ENCODE measurements around the gene ERC1.

DNA sequence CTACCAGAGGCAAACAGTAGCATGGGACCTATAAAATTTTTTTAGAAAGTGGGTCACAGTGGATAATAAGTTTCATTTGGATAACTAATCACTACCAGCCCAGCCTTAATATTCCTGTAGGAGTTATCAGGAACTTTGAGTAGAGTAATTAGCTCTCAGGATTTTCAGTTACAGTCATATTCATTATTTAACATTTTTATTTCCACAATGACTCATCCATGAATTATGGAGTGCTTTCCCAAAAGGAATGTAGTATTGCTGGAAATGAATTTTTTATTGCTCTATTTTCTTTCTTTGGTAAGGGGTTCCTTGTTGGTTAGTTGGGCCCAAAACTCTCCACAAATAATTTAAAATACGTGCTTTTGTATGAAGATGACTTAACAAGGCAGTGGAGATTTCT lies 53.7 kb downstream of the ERC1 start:
- TF ChIP-seq CTCF (IDR thresholded peaks at IDR 0.05), result no peak
- no peak for TF ChIP-seq POLR2A (IDR thresholded peaks at IDR 0.05)

Measured in uterus (tissue), 2 donors.